DMS114 treated with DMSO at 0.1 percent for 48 hours (cell line): Measurements from ENCODE around the gene TDRD12.

Experiments used
- DNase-seq: peaks from one replicate; lab custom pipeline; 2025; ENCODE audit not compliant: unreplicated experiment; lab: John Stamatoyannopoulos, UW

TDRD12 gene, protein sequence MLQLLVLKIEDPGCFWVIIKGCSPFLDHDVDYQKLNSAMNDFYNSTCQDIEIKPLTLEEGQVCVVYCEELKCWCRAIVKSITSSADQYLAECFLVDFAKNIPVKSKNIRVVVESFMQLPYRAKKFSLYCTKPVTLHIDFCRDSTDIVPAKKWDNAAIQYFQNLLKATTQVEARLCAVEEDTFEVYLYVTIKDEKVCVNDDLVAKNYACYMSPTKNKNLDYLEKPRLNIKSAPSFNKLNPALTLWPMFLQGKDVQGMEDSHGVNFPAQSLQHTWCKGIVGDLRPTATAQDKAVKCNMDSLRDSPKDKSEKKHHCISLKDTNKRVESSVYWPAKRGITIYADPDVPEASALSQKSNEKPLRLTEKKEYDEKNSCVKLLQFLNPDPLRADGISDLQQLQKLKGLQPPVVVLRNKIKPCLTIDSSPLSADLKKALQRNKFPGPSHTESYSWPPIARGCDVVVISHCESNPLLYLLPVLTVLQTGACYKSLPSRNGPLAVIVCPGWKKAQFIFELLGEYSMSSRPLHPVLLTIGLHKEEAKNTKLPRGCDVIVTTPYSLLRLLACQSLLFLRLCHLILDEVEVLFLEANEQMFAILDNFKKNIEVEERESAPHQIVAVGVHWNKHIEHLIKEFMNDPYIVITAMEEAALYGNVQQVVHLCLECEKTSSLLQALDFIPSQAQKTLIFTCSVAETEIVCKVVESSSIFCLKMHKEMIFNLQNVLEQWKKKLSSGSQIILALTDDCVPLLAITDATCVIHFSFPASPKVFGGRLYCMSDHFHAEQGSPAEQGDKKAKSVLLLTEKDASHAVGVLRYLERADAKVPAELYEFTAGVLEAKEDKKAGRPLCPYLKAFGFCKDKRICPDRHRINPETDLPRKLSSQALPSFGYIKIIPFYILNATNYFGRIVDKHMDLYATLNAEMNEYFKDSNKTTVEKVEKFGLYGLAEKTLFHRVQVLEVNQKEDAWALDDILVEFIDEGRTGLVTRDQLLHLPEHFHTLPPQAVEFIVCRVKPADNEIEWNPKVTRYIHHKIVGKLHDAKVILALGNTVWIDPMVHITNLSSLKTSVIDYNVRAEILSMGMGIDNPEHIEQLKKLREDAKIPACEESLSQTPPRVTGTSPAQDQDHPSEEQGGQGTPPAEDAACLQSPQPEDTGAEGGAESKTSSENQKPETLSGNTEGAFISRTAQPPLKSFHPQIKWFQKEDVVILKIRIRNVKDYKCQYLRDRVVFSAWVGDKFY (N-terminal part only)

DNA sequence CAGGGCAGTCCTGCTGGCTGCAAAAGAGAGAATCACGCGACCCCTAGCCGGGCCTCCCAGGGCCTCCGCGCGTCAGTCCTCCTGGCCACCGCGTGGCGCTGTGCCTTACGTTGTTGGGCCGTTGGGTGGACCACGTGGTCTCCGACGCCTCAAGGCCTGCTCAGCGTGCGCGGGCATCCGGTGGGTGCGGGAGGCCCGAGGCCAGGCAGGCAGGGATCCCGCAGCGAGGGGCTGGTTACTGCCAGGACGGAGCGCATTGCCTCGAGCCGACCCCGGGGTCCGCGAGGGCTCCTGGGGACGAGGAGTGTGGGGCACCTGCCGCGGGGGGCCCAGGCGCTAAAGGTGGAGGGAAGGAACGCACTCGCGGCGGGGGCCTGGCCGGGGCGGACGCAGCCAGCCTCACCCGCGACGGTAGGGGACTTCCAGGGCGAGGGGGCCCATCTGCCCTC lies at the start of gene TDRD12:
Gene TDRD12 (plus strand): TSS at position 157 of the 449 bp plus-strand sequence. CDS start 306 bp downstream, outside the sequence.
- no peak for DNase-seq

DNA sequence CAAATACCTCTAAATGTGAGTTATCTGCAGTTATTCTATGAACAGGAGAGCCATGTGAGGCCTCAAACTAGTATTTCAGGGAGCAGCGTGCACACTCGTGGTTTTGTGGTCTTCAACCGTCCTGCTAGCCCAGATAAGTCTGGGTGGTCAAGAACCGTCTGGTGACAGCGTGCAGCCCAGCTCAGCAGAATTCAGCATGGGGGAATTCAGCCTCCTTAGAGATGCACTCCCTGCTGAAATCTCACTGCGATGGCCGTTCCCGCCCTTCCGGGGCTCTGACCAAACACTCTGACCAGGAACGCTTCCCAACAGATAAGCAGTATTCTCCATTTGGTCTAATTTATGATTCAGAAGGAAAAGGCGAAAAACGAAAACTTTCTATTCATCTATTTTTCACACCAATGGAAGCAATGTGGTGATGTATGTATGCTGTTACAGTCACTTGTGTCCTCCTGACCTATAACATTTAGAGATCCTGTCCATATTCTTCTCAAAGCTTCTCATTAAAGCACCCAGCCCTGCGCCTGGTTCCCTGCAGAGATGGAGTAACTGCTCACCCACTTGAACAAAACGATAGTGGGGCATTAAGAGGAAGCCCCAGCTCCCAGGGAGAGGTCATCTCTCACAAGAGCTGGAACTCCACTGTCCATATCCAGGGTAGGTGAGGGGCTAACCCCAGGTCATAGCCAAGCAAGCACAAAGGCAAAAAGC lies 47.5 kb upstream of the TDRD12 start:
- DNase-seq, result no peak

DNA sequence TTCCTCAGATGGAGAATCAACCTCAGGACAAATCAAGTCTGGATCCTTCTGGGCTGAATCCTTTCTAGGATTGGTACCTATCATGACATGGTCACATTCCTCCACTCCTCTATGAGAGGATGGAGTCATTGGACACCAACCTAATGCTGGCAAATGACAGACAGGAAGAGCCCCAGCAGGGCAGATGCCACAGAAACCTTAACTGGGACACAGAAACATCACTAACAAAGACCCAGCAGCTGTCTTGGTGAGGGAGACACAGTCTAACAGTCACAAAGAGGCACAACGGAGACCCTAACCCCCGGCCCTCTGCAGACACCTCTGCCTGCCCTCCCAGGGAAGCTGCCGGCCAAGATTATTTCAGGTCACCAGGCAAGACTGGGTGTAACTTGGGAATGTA lies 46.7 kb upstream of the TDRD12 start:
- DNase-seq, result no peak

DNA sequence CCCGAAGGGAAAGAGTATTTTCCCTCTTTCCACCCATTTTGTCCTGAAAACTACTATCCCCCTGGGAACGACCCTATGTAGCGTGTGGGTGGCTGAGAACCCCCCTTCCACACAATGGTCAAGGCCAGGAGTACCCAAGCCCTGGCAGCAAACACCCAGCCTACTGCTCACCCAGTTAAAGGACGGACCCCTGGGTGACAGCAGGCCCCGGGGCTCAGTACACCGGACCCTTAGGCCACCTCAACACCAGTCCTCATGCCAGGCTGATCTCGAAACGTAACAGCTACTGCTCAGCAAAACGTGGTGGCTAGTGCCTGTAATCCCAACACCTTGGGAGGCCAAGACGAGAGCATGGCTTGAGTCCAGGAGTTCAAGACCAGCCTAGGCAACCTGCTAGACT lies 46.0 kb upstream of the TDRD12 start:
- DNase-seq, result no peak

DNA sequence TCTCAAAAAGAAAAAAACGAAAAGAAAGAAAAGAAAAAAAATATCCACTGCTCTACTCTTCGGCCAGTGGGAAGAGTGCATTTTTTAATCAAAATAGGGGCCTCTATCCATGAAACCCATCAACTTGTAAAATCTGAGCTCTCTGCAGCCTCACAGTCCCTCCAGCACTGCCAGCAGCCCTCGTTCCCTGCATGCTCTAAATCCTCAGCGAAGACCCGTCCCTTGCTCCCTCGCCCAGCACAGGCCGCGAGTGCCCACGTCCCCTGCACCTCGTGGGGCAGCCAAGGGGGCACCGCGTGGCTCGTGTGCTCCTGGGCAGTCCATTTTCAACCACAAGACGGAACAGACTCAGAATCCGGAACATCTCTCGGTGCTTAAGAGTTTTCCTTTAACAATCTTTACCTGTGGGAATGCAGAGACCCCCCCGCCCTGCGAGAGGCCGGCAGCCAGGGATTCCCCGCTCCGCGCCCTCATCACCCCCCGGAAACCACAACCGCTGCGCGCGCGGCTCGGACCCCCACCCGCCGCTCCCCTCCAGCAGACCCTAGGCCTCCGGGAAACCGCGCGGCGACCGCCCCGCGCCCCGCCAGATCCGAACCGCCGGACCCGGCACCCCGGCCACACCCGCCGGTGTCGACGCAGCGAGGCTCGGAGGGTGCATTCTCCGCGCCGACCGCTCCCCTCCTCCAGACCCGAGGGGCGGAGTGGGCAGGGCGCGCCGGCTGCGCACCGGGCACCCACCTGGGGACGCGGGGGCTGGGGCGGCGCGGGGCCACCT lies 45.2 kb upstream of the TDRD12 start:
- DNase-seq, result no peak

DNA sequence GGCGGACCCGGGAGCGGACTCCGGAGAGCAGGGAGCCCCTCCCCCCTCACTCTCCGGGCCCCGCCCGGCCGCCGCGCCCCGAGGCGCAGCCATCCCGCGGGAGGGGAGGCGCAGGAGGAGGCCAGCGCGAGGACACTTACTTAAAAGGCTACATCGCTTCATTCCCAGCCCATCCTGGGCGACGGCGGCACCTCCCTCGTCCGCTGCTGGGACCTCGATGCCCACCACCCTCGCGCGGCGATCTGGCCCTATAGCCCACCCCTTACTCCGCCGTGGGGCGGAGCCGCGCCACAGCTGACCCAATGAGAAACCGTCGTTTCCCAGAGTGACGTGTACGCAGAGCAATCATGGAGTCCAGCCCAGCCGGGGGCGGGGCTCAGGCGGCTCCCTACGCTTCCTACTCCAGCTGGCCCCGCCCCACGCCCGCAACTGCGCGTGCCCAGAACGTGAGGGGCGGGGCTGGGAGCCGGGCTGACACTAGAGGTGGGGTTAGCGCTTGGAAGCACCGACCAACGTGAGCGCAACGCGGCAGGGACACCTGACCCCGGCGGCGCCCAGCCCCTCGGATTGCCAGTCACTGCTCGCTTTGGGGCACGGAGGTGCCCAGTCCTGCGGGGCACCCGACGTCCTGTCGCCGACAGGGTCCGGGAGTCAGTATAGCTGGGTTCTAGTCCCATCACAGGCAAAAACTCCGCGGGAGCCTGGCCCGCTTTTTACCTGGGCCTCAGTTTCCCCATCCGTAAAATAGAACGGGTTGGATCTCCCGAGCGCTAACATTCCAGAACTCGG lies 44.4 kb upstream of the TDRD12 start, which contains the start of gene ANKRD27:
Gene ANKRD27 (minus strand): TSS at position 250 of the 789 bp plus-strand sequence. CDS start 16,165 bp downstream, outside the sequence.
- DNase-seq, result peak; percentile 98

DNA sequence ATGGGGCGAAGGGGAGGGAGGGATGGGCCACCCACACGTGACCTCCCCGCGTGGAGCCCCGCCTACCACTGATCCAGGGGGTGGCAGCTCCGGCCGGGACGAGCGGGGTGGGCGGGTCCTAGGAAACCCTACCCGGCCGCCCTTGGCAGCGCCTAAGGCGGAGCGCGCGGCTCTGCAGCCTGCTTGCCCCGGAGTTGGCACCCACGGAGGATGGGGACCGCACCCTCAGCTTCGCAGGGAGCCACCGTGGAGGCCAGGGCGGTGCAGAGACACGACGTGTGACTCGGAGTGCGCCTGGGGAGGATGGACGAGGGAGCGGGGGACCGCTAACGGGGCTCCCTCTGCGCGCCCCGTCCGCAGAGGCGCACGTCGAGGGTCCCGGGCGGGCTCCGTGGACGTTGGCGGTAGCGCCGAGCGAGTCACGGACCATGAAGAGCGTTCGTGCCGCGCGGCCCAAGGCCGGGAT lies 43.8 kb upstream of the TDRD12 start, which contains the start of gene RGS9BP:
Gene RGS9BP (plus strand): TSS at position 129 of the 466 bp plus-strand sequence. CDS start 416 bp downstream, outside the sequence.
- peak; percentile 58 for DNase-seq

DNA sequence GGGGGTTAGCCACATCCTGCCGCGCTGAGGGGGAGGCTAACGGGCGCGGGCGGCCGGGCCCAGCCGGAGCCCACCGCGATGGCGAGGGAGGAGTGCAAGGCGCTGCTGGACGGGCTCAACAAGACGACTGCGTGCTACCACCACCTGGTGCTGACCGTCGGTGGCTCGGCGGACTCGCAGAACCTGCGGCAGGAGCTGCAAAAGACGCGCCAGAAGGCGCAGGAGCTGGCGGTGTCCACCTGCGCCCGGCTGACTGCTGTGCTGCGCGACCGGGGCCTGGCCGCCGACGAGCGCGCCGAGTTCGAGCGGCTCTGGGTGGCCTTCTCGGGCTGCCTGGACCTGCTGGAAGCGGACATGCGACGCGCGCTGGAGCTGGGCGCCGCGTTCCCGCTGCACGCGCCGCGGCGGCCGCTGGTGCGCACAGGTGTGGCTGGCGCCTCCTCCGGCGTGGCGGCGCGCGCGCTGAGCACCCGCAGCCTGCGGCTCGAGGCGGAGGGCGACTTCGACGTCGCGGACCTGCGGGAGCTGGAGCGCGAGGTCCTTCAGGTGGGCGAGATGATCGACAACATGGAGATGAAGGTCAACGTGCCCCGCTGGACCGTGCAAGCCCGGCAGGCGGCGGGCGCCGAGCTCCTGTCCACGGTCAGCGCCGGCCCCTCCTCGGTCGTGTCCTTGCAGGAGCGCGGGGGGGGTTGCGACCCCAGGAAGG lies 43.2 kb upstream of the TDRD12 start:
- no peak for DNase-seq

DNA sequence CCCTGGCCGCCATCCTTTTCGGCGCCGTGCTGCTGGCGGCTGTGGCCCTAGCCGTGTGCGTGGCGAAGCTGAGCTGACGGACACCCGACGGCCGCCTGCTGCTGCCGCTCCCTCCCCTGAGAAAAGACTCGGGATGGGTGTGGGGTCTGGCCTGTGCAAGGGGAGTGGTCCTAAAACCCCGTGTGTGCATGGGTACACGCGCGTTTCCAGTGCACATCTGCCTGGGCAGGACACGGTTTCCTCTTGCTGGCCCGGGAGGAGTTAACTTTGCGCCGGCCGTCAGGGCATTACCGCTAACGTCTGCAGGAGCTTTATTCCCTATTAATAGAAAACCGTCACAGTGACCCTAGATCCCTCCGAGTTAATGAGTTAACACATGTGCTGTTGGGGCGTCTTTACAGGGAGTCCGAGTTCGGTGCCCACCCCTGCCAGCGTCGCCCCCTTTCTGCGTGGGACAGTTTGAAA lies 42.6 kb upstream of the TDRD12 start:
- DNase-seq, result no peak

DNA sequence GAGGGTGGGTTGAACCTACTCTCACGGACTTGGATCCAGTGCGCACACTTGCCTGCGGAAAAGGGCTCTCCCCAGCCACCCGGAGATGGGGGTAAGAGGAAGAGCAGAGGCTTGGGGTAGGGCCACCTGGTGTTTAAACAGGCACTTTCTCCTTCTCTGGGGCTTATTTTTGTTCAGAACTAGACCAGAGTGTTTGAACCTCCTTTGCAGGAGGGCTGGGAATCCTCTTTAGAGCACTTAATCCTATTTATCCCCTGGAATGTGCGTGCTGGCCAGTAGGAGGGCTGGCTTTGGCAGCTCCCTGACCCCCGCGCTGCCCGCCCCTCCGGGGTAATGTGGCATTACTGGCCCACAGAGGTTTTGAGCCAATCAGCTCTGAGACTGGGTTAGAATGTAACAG lies 41.9 kb upstream of the TDRD12 start:
- no peak for DNase-seq

DNA sequence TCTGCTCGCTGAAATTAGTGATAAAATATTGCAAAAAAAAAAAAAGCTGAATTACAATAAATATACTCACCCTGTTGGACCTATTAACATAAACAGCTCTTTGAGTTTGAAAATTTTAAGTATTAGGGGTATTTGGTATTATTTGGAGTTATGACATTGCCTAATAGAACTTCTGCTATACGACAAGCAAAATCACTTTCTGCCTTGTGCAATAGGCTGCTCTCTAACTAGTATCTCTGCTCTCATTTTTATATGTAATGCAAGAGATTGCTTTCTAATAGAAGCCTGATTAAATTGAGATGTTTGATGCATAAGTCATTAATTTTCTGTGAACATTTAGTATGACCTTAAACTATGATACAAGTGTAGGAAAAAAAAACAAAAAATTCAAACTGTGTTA lies 38.6 kb upstream of the TDRD12 start:
- DNase-seq, result no peak

DNA sequence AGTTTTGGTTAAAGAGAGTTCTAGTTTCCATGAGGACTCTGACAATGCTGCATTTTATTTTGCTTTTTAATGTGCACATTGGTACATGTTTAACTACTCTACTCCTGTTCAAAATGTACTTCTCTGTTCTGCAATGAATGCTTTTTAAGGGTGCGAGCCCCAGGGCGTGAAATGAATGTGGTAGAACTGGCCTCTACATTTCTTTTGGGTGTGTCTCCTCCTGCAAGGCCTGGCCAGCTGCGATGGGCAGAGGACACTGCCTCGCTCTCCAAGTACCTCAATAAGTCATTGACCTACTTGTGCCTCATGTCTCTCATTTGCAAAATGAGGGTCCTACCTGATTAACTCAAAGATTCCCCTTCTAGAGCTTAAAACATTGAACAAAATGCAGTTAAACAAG lies 37.2 kb upstream of the TDRD12 start:
- DNase-seq, result no peak

DNA sequence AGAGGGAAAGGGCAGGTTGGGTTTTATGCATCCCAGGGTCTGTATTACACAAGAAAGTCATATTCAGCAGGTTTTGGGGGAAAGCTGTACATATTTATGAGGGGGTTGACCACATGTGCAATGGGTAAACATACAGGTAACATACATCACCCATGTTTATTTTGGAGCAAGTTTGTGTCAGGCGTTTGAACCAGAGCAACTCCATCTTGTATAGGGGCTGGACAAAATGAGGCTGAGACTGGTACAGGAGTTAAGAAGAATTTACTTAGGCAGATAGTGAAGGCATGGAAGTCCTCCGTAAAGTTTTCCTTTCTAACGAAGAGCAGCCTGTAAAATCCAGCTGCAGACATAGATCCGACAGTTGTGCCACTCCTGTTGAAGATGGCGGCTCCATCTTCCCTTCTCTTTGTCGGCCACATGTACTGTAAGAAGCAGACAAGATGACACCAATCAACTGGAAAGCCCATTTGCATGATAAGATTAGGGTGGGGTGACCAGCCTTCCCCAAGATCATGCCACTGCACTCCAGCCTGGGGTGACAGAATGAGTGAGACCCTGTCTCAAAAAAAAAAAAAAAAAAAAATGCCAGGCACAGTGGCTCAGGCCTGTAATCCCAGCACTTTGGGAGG lies 32.6 kb upstream of the TDRD12 start:
- no peak for DNase-seq

DNA sequence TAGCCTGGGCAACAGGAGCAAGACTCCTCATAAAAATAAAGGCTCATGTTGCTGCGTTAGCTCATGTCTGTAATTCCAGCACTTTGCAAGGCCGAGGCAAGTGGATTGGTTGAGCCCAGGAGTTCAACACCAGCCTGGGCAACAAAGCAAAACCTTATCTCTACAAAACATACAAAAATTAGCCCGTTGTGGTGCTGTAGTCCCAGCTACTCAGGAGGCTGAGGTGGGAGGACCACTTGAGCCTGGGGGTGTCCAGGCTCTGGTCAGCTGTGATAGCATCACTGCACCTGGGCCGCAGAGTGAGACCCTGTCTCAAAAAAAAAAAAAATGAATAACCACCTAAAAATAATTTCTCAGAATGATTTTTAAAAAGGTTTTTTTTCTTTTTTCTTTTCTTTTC lies 31.9 kb upstream of the TDRD12 start:
- no peak for DNase-seq

DNA sequence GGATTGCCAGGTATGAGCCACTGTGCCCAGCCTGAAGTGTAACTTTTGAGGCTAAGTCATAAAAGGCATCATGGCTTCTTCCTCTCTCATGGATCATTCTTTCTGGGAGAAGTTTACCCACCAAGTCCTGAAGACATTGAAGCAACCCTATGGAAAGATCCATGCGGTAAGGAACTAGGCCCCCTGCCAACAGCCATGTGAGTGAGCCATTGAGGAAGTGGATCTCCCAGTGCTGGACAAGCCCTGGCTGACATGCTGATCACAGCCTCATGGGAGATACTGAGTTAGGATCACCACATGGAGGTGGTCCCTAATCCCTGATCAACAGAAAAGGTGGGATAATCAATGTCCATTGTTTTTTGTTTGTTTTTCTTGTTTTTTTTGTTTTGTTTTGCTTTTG lies 31.3 kb upstream of the TDRD12 start:
- no peak for DNase-seq

DNA sequence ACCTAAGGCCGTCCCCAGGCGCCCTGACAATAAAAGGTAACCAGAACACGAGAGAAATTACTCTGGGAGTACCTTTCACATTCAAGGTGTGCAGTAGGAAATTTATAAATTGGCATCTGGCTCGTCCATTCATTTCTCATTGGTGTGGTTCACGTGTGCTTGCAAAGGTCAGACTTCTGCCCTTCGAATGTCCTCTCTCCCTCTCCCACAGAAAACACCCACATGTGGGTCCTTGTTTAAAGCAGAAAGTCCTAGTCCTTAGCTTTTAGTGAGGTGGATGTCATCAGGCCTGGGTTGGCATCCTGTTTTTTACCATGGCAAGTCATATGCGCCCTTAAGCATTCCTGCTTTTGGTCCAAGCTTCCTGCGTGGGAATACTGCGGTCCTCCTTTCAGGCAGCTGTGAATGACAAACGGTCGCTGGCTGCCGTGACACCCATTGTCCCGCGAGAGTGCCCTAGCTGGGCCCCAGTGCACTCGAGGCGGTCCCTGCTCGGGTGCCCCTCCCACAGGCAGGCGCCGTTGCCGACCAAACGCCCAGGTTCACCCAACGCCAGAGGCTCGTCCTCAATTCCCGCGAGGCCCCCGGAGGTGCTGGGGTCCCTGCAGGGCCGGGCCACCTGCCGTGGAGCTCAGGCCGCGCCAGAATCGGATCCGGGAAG lies 28.1 kb upstream of the TDRD12 start, which contains the start of gene NUDT19:
Gene NUDT19 (plus strand): TSS at position 531 of the 661 bp plus-strand sequence. CDS start 140 bp downstream, outside the sequence.
- peak; percentile 69 for DNase-seq
